A673 (cell line): ENCODE results near the gene SLC25A34.

ENCODE experiments used
- CTCF ChIP-seq: fragments of 300-800, 200-600 bp; sonication (generic); conservative IDR thresholded peaks from 2 replicates; pipeline ENCODE4 v1.5.1; 2017; ENCODE audit warnings: low read depth, mild to moderate bottlenecking, antibody characterized with exemption, low read length, moderate library complexity, mixed read lengths
- EZH2 ChIP-seq: fragments of 200-600 bp; sonication (generic); IDR thresholded peaks from 2 replicates; pipeline ENCODE4 v1.6.1; 2017; ENCODE audit warnings: borderline replicate concordance, low read depth, mild to moderate bottlenecking, mixed read lengths, antibody characterized with exemption, low read length; ENCODE audit not compliant: poor library complexity, severe bottlenecking

GRCh38 chr1:15733726-15734226, 2.3 kb upstream of the SLC25A34 start:
- no peak for TF ChIP-seq CTCF
- TF ChIP-seq EZH2, result no peak
